ENCODE results near the gene OR51Q1.
A peak's percentile ranks its signal among the peaks of the same experiment; 100 is the strongest.

The OR51Q1 gene

GRCh38 chr11:5421811-5422210 lies at the start of gene OR51Q1:
OR51Q1 (plus strand) TSS chr11:5422111; CDS start chr11:5422201, 90 bp downstream.
- TF ChIP-seq CTCF (IDR thresholded peaks at IDR 0.05; ENCODE audit: low read depth, low read length, missing control alignments), result no peak
- H3K27ac ChIP-seq, result no peak within 1 kb of the TSS
- H3K27me3 ChIP-seq (replicated peaks), result no peaks in the 10 kb centered on the region
- H3K36me3 ChIP-seq (replicated peaks), result no peaks in the 10 kb centered on the region
- DNase-seq, result no peak
- in situ Hi-C loops (cut with HindIII; ENCODE audit: low pct_ligation_motif_present, low sequenced_read_pairs), result no loop called here
- no peak within 1 kb of the TSS for H3K4me3 ChIP-seq (ENCODE audit: low read depth, low read length)

GRCh38 chr11:5380740-5381342 lies 41.1 kb upstream of the OR51Q1 start:
- H3K36me3 ChIP-seq (replicated peaks), result no peaks in the 10 kb centered on the region
- H3K27ac ChIP-seq, result no peak overlapping the region
- H3K4me3 ChIP-seq (ENCODE audit: low read depth, low read length), result no peak overlapping the region
- peak; percentile 88 for TF ChIP-seq CTCF (IDR thresholded peaks at IDR 0.05; ENCODE audit: low read depth, low read length, missing control alignments)
- in situ Hi-C loops (cut with HindIII; ENCODE audit: low pct_ligation_motif_present, low sequenced_read_pairs), result no loop called here
- H3K27me3 ChIP-seq (replicated peaks), result no peaks in the 10 kb centered on the region
- peak; percentile 63 for DNase-seq

GRCh38 chr11:5383576-5383975 lies 38.3 kb upstream of the OR51Q1 start, which contains the start of gene OR51M1:
OR51M1 (plus strand) TSS chr11:5383812; CDS start chr11:5389399, 5,587 bp downstream.
- TF ChIP-seq CTCF (IDR thresholded peaks at IDR 0.05; ENCODE audit: low read depth, low read length, missing control alignments), result no peak
- Histone ChIP-seq H3K36me3 (replicated peaks) (no peaks in the 10 kb centered on the region), H3K4me3 (ENCODE audit: low read depth, low read length) (no peak within 1 kb of the TSS), H3K27ac (no peak within 1 kb of the TSS), H3K27me3 (replicated peaks) (no peaks in the 10 kb centered on the region)
- DNase-seq, result no peak
- in situ Hi-C loops (cut with HindIII; ENCODE audit: low pct_ligation_motif_present, low sequenced_read_pairs), result no loop called here

- DNase-seq, result no peak
Observed at GRCh38 chr11:5384335-5384734, 37.6 kb upstream of the OR51Q1 start.

GRCh38 chr11:5390210-5390609 lies 31.7 kb upstream of the OR51Q1 start:
- H3K4me3 ChIP-seq (ENCODE audit: low read depth, low read length), result no peak overlapping the region
- no peak overlapping the region for H3K27ac ChIP-seq
- no peak for DNase-seq
- H3K36me3 ChIP-seq (replicated peaks), result no peaks in the 10 kb centered on the region
- TF ChIP-seq CTCF (IDR thresholded peaks at IDR 0.05; ENCODE audit: low read depth, low read length, missing control alignments), result no peak
- in situ Hi-C loops (cut with HindIII; ENCODE audit: low pct_ligation_motif_present, low sequenced_read_pairs), result no loop called here
- H3K27me3 ChIP-seq (replicated peaks), result no peaks in the 10 kb centered on the region

More at GRCh38 chr11:5384335-5384734, 37.6 kb upstream of the OR51Q1 start:
- Histone ChIP-seq H3K36me3 (replicated peaks) (no peaks in the 10 kb centered on the region), H3K4me3 (ENCODE audit: low read depth, low read length) (no peak overlapping the region), H3K27me3 (replicated peaks) (no peaks in the 10 kb centered on the region), H3K27ac (no peak overlapping the region)
- in situ Hi-C loops (cut with HindIII; ENCODE audit: low pct_ligation_motif_present, low sequenced_read_pairs), result no loop called here
- TF ChIP-seq CTCF (IDR thresholded peaks at IDR 0.05; ENCODE audit: low read depth, low read length, missing control alignments), result no peak

- in situ Hi-C loops (cut with HindIII; ENCODE audit: low pct_ligation_motif_present, low sequenced_read_pairs), result no loop called here
- H3K4me3 ChIP-seq (ENCODE audit: low read depth, low read length), result no peak overlapping the region
- DNase-seq, result no peak
- no peaks in the 10 kb centered on the region for H3K27me3 ChIP-seq (replicated peaks)
- no peak overlapping the region for H3K27ac ChIP-seq
- H3K36me3 ChIP-seq (replicated peaks), result no peaks in the 10 kb centered on the region
- TF ChIP-seq CTCF (IDR thresholded peaks at IDR 0.05; ENCODE audit: low read depth, low read length, missing control alignments), result no peak
Observed at GRCh38 chr11:5394091-5394490, 27.8 kb upstream of the OR51Q1 start.

Measured in brain microvascular endothelial cell (primary cell).